NCI-H510A (cell line): Measurements from ENCODE around the gene OTOG.

Experiments used
- DNase-seq: peaks from one replicate; lab custom pipeline; 2025; lab: John Stamatoyannopoulos, UW

Gene OTOG

DNA sequence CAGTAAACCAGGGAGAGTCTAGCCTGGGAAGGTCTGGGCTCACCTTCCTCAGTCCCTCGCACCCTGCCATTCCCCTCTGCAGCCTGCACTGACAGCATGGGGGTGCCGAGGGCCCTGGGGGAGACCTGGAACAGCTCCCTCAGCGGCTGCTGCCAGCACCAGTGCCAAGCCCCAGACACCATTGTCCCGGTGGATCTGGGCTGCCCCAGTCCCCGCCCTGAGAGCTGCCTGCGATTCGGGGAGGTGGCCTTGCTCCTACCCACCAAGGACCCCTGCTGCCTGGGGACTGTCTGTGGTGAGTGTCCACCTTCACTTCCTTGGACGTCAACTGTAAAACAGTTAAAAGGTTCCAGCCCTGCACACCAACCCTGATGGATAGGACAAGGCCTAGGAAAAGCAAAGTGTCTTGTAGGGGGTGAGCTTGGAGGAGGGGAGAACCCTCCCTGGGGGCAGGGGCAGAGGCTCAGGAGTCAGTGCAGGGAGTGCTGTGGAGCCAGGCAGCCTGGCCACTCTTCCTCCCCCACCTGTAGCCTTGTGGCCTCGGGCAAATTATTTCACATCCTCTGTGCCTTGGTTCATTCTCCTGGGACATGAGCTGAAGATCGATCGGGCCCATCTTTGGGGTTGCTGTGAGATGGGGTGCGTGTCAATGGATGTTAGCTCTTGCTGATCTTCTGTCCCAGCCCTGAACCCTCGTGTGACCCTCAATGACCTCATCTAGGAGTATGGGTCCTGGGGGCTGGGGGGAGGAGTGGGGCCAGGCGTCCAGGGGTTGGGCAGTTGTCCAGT lies 87.1 kb downstream of the OTOG start:
- no peak for DNase-seq

DNA sequence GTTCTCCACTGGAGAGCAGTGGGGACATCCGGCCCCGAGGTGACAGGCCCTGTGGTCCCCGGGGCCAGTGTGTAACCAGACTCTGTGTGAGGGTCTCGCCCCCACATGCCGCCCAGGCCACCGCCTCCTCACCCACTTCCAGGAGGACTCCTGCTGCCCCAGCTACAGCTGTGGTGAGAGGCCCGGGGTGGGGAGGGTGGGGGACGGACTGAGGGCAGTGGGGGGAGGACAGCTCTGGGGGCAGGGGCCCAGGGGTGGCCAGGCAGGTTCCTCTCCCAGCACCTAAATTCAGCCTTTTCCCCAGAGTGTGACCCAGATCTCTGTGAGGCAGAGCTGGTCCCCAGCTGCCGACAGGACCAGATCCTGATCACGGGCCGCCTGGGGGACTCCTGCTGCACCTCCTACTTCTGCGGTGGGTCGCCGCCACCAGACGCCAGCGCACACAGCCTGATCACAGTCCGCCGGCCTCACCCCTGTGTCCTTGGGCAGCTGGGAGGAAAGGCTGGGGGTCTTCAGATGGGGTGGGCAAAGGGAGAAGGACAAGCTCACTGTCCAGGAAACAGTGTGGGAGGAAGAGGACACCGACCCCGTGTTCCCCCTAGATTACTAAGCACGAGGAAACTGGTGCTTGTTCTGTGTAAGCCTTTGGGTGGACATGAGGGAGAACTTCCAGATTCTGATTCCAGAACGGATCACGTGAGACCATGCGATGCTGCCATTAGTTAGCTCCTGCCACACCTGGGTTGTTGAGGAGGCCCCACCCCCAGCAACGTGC lies 87.9 kb downstream of the OTOG start:
- DNase-seq = no peak

DNA sequence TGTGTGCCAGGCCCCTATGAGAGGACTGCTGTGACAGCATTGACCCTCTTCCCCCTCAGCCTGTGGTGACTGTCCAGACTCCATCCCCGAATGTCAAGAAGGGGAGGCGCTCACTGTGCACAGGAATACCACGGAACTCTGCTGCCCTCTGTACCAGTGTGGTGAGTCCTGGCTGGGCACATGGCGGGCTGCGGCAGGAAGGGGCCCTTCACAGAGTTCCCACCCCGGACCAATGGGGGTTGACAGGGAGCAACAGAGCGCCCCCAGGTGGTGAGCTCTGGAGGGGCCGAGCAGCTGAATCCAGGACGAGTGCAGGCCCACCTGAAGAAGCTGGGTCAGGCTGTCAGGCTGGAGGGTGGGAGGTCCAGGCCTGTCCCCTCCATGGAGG lies 88.5 kb downstream of the OTOG start:
- no peak for DNase-seq

DNA sequence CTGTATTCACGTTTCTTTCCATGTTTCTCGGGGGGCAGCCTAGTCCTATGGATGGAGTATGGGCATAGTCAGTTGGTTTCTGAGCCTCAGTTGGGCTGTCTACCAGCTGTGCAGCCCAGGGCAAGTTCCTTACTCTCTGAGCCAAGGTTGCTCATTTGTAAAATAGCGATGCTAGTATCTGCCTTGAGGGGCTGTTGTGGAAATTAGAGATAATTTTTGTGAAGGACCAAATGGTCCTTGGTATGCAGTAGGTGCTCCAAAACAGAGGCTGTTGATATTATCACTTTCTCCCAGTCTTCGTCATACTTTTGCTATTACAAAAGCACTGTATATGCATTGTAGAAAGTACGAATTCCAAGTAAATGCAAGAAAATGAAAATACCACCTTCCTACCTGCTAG lies 89.7 kb downstream of the OTOG start:
- no peak for DNase-seq

DNA sequence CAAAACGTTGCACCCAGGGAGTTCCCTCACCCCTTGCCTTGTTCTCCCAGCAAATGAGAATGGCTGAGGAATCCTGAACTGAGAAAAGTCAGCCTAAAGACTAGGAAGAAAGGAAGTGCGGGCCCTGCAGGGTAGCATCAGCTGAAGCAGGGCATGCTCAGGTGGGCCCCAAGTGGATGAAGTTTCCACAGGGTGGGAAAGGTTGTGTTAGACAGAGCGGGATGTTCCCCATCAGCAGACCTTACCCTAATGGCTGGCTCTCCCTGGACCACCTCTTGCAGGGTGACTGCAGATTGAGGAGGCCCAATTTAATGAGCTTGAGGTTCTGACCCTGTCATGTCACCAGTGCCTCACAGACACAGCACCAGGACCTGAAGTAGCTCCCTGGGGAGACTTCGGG lies 90.8 kb downstream of the OTOG start:
- no peak for DNase-seq

DNA sequence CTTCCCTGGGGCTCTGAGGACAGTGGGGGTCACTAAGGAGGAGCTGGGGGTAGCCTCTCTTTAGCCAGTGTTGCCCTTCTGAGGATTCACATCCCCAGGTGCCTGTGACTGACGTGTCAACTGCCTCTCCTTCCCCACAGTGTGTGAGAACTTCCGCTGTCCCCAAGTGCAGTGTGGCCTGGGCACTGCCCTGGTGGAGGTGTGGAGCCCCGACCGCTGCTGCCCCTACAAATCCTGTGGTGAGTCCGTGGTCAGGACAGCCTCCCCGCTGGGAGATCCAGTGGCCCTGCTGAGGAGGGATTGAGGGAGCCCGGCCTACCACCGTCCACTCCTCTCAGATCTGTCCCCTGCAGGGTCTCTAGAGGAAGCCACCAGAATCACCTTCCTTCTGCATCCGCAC lies 91.3 kb downstream of the OTOG start:
- no peak for DNase-seq

DNA sequence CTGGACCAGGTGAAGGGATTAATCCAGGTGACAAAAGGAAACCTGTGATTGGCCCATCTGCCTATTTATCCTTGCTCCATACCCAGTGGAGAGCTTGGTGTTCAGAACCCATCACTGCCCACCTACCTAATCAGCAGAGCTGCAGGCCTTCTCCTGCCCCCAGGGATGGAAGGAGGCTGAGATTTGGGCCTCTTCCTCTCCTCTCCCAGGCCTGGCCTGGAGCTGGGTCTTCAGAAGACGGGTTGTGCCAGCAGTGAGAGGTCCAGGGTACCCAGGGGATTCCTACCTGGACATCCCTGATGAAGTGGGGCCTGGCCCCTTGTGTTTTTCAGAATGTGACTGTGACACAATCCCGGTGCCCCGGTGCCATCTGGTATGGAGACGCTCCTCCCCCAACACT lies 92.0 kb downstream of the OTOG start:
- DNase-seq = no peak

DNA sequence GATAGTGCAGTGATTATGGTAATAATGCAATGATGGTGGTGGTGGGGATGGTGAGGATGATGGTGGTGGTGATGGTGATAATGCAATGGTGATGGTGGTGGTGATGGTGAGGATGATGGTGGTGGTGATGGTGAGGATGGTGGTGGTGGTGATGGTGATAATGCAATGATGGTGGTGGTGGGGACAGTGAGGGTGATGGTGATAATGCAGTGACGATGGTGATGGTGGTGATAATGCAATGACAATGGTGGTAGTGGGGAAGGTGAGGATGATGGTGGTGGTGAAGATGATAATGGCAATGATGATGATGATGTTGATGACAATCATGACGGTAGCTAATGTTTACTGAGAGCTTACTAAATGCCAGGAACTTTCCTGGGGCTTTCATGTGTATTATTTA lies 92.7 kb downstream of the OTOG start:
- DNase-seq = no peak

DNA sequence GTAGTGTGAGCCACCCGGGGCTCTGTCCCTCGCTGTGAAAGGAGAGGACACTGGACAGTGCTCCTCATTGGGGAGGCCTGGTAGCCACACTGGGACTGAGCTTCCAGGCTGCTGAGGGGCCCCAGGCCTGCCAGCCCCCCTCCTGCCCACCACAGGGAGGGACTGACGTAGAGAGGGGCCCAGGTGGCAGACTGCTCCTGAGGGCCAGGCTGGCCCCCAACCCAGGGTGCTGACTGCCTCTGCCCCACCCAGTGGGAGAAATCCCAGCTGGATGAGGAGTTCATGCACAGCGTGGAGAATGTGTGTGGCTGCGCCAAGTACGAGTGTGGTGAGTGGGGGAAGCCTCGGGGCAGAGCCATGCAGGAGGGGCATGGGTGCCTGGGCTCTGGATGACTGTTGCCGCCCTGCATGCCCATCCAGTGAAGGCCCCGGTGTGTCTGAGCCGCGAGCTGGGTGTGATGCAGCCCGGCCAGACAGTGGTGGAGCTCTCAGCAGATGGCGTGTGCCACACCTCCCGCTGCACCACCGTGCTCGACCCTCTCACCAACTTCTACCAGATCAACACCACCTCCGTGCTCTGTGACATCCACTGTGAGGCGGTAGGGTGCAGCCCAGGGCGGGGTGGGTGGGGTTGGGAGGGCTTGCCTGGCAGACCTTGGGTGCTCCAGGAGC lies 93.6 kb downstream of the OTOG start:
- DNase-seq = no peak

DNA sequence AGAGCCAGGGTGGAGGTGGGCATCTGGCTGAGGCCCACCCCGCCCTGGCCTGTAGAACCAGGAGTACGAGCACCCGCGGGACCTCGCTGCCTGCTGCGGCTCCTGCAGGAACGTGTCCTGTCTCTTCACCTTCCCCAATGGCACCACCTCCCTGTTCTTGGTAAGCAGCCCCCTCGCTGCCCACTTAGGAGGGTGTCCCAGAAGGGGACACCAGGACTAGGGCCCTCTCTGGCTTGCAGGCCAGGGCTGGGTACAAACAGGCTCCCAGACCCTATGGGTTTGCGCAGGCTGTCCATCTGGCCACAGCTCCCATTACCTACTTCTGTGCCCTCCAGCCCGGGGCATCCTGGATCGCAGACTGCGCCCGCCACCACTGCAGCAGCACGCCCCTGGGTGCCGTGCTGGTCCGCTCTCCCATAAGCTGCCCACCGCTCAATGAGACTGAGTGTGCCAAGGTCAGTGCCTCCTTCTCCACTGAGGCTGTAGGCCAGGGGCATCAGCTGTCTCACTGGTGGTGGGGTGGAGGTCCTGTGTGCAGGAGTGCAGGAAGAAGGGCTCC lies 94.8 kb downstream of the OTOG start:
- DNase-seq = no peak

DNA sequence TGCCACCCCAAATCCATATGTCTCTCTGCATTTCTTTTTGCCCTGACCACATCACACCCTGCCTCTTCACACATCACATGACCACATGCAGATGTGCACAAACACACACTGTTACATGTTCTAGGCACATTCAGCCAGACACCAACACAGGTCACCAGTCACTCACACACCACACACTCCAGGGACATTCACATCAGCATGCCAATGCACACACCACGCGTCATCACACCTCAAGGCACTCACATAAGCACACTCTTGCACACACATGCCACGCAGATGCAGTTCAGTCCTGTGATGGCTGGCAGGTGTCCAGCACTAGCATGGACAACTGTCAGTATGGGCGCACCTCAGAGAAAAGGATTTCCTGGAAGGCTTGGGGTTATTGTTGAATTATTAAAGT lies 95.3 kb downstream of the OTOG start:
- DNase-seq = no peak

DNA sequence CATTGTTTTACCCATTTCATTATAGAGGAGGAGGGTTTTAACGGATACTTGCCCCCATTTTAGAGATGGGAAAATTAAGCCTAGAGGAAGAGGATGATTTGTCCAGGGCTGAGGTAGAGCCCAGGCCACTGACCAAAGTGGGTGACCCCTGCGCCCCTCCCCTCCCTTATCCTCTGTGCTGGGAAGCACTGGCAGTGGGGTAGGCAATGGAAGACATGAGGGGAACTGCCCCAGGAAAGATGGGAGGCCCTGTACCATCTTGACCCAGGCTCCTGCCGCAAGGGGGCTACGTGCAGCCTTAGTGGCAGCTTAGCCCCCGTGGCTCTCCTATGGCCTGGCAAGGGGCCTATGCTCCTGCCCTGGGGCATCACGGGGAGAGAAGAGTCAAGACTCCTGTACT lies 95.9 kb downstream of the OTOG start:
- DNase-seq = no peak

DNA sequence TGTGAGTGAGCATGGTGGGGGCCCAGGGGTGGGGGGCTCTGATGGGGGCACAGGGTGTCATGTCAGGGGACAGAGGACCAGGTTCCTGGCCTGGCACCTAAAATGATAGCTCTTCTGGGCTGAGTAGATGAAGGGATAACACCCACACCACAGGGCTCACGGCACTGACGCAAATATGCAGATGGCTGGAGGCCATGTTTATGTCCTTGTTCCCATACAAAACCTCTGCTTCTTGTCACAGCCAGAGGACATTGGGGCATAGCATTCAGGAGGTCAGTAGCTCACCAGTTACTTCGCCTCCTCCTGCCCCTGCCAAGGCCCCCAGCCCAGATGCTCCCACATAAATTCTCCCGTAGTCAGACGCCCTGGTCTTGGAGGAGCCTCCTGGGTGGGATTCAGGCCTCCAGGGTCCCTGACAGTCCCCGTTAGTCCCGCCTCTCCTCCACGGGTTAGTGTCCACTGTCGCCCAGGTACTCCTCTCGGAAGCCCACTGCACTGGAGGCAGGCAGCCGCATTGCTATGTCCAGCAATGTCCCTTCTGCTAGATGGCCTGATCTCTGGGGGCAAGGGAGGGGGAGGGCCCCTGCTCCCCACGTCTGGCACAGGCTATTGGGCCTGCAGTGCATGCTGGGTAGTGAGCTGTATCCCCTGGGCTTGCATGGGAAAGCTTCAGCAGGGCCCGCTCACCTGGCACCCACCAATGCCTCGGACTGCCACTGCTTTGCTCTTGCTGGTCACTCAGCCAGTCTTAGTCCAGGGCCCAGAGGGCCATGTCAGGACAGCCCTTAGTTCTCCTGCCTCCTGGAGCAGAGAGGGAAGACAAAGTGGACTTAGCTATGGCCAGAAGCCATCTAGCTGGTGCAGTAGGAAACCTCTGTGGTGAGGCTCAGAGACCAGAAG lies 96.7 kb downstream of the OTOG start:
- no peak for DNase-seq

DNA sequence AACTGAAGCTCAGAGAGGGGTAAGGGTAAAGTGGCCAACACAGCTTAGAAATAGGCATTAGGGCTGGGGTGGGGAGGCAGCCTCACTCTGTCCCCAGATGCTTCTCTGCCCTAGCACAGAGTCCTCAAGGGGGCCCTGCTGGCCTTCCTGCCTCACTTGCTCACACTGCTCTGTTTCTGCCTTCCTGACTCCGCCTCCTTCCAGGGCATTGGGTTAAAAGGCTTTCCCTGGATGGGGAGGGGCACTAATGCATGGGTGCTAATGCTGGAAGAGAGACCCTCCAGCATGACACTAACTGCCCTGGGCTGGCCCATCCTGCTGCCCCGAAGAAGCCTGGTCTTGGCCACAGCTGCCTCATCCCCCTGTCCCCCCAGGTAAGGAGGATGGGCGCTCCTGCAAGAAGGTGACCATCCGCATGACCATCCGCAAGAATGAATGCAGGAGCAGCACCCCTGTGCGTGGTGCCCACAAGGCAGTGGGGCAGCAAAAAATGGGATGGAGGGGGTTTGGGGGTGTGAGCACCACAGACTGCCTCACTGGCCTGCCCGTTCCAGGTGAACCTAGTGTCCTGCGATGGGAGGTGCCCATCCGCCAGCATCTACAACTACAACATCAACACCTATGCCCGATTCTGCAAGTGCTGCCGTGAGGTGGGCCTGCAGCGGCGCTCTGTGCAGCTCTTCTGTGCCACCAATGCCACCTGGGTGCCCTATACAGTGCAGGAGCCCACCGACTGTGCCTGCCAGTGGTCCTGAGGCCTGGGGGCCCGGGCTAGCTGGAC lies 98.3 kb downstream of the OTOG start:
- DNase-seq = no peak

DNA sequence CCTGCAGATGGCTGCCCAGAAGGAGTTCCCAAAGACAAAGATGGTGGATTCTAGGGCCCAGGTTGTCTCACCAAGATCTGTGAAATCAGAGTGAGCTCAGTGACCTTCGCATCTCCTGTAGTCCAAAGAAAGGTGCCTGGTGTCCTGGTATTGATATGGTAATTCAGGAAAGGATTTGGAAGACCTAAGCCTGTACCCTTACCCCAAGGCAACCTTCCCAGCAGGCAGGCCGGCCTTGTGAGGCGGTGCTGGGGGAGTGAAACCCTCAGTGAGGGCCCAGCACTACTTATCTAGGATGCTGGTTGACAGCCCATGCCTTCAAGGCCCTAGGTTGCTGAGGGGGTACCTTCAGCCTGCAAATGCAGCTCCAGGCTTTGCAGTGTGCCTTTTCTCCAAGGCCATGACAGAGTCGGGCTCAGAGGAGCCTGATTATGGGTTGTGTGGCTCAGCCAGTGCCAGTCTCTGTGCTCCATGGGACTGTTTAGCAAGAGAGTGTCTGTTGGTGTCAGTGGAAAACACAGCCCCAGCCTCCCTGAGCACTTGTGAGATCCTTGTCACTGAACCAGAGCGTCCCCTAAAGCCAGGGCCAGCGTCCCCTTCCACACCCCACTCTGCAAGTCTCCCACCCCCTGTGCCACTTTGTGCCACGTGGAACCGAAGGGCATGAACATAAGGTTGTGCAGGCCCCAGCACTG lies 99.5 kb downstream of the OTOG start:
- no peak for DNase-seq

DNA sequence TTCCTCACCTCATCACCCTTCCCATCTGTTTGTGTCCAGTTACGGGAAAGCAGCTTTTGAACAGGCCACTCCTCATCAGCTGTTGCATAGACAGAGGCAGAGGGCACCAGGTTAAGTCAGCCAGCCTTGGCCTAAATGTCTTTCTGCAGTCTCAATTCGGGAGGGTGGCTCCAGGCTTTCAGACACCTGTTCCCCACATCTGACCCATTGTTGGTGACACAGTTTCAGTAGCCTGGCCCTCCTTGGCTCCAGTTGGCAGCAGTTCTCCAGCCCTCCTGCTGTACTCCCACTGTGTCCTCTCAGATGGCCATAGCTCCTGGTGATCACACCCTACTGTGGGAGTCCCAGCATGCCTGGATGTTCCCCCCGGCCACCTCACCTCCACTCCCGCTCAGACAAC lies 101.5 kb downstream of the OTOG start:
- no peak for DNase-seq

DNA sequence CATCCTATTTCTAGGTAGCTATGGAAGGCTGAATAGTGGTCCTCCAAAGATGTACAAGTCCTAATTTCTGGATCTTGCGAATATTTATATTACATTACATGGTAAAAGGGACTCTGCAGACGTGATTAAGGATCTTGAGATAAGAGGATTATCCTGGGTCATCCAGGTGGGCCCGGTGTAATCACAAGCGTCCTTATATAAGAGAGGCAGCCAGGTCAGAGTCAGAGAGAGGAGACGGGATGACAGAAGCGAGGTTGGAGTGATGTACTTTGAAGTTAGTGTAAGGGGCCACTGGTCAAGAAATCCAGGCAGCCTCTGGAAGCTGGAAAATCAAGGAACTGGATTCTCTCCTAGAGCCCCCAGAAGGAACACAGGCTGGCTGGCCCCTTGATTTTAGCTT lies 102.2 kb downstream of the OTOG start:
- DNase-seq = no peak

DNA sequence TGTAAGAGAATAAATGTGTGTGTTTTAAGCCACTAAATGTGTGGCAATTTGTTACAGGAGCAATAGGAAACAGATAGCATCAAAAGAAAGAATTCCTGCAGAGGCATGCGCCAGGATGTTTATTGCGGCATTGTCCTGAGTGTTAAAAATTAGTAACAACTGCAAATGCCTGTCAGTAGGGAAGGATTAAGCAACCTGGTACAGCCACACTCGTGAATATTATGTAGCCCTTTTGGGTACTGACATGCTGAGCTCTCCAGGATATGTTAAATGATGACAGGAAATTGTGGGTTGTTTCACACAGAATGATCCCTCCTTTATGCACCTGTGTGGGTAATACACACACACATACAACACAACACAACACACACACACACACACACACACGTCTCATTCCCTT lies 102.6 kb downstream of the OTOG start:
- DNase-seq = no peak

DNA sequence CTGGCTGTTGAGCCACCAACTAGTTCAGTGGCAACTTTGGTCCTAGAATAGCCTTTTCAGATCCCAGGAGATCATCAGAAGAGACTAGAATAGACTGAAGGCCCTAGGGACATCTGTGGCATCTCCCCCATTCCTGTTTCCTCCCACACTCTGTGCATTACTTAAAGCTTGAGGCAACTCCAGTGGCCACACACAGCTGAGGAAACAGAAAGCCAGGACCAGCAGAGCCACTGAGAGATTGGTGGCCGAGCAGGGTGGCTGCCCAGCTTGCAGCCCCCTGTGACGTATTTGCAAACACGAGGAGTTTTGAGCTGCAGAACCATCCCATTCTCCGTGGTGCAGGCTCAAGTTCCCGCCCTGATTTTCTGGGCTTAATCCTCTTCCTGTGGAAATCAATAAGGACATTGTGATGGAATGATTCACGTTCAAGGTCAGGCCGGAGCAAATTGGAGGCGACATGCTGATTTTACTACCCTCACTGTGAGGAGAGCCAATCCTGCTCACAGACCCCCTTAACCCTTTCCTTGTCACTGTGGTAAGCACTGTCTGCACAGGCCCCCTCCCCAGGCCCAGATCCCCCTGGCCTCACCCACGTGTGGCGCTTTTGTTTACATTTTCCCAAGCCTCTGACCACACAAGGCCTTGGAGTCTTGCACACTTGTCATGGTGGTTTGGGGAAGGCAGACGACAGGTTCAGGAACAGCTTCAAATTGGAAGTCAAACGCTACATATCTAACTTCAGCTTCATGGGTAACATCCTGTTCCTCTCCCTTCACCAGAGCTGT lies 103.3 kb downstream of the OTOG start:
- no peak for DNase-seq

DNA sequence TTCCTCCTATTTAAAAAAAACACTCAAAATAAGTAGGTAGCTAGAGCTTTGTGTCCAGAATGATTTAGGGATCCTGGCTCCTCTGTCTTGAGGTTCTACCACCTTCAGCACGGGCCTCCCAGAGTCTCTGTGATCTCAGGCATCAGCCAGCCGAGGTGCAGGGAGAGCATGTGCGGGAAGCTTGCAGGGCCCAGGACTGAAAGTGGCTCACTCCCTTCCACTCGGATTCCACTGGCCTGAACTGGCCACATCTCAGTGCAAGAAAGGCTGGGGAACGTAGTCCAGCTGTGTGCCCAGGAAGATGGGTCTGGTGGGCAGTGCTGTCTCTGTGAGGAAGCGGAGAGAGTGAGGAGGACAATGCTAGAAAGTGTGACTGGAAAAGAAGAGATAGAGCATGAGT lies 104.0 kb downstream of the OTOG start:
- DNase-seq = no peak
